IMR-90 (cell line): Measurements from ENCODE around the gene CENPP.

Experiments used
- BHLHE40 ChIP-seq: fragments of 150-350 bp; IDR thresholded peaks from 2 replicates; pipeline ENCODE4 v1.6.1; 2016; ENCODE audit warnings: mild to moderate bottlenecking, low read depth, low read length
- CEBPB ChIP-seq: IDR thresholded peaks from 2 replicates; pipeline ENCODE4 v1.6.1; 2012; ENCODE audit warnings: low read depth, low read length, improper control_type of control experiment
- CHD1 ChIP-seq: IDR thresholded peaks from 2 replicates; pipeline ENCODE4 v1.6.1; 2012; ENCODE audit warnings: low read depth, low read length, improper control_type of control experiment
- CTCF ChIP-seq: conservative IDR thresholded peaks from 2 replicates; pipeline ENCODE4 v1.5.1; 2012; ENCODE audit warnings: mild to moderate bottlenecking, low read depth, low read length, improper control_type of control experiment
- ELK1 ChIP-seq: fragments of 150-350 bp; IDR thresholded peaks from 2 replicates; pipeline ENCODE4 v1.6.1; 2016; ENCODE audit warnings: low read depth, mild to moderate bottlenecking, low read length, moderate library complexity, borderline replicate concordance
- FOS ChIP-seq: fragments of 150-350 bp; IDR thresholded peaks from 2 replicates; pipeline ENCODE4 v1.6.1; 2016; ENCODE audit warnings: low read depth, low read length
- MAFK ChIP-seq: IDR thresholded peaks from 2 replicates; pipeline ENCODE4 v1.6.1; 2012; ENCODE audit warnings: low read depth, low read length, improper control_type of control experiment
- MAZ ChIP-seq: IDR thresholded peaks from 2 replicates; pipeline ENCODE4 v1.6.1; 2012; ENCODE audit warnings: low read depth, mild to moderate bottlenecking, low read length, improper control_type of control experiment, moderate library complexity, borderline replicate concordance
- MXI1 ChIP-seq: IDR thresholded peaks from 2 replicates; pipeline ENCODE4 v1.6.1; 2012; ENCODE audit warnings: low read depth, mild to moderate bottlenecking, low read length, moderate library complexity, borderline replicate concordance
- POLR2A ChIP-seq: IDR thresholded peaks from 2 replicates; pipeline ENCODE4 v1.6.1; 2012; ENCODE audit warnings: mild to moderate bottlenecking, low read depth, low read length
- RAD21 ChIP-seq: IDR thresholded peaks from 2 replicates; pipeline ENCODE4 v1.6.1; 2012; ENCODE audit warnings: low read length, improper control_type of control experiment
- RCOR1 ChIP-seq: IDR thresholded peaks from 2 replicates; pipeline ENCODE4 v1.6.1; 2012; ENCODE audit warnings: mild to moderate bottlenecking, low read length, improper control_type of control experiment; ENCODE audit not compliant: insufficient replicate concordance
- RFX5 ChIP-seq: IDR thresholded peaks from 2 replicates; pipeline ENCODE4 v1.8.0; 2012; ENCODE audit warnings: low read depth, mild to moderate bottlenecking, low read length, moderate library complexity
- SMC3 ChIP-seq: fragments of 150-350 bp; IDR thresholded peaks from 2 replicates; pipeline ENCODE4 v1.6.1; 2016; ENCODE audit warnings: low read depth, mild to moderate bottlenecking, antibody characterized with exemption, low read length, moderate library complexity

GRCh38 chr9:92402360-92402759 lies 76.6 kb downstream of the CENPP start:
- TF ChIP-seq CTCF, result no peak
- no peak for TF ChIP-seq POLR2A
- no peak for TF ChIP-seq RAD21
- TF ChIP-seq RFX5, result no peak
- TF ChIP-seq MXI1, result no peak
- no peak for TF ChIP-seq SMC3
- TF ChIP-seq ELK1, result no peak
- no peak for TF ChIP-seq MAFK
- no peak for TF ChIP-seq RCOR1
- TF ChIP-seq MAZ, result no peak
- no peak for TF ChIP-seq CHD1
- TF ChIP-seq BHLHE40, result no peak
- no peak for TF ChIP-seq FOS
- TF ChIP-seq CEBPB, result no peak
